ENCODE results near the gene SAMD4B. TPM values are rescaled to one million over a fixed set of nuclear protein-coding genes. Genes with fewer than 3 reads are reported as not detected.

The SAMD4B gene
- total and polyA plus RNA-seq, 9 of the 15 experiments (the other 6 are each of a cell fraction or from before 2014, with no cell fraction given): 3.4 to 90.5 (median 38.0) TPM

DNA sequence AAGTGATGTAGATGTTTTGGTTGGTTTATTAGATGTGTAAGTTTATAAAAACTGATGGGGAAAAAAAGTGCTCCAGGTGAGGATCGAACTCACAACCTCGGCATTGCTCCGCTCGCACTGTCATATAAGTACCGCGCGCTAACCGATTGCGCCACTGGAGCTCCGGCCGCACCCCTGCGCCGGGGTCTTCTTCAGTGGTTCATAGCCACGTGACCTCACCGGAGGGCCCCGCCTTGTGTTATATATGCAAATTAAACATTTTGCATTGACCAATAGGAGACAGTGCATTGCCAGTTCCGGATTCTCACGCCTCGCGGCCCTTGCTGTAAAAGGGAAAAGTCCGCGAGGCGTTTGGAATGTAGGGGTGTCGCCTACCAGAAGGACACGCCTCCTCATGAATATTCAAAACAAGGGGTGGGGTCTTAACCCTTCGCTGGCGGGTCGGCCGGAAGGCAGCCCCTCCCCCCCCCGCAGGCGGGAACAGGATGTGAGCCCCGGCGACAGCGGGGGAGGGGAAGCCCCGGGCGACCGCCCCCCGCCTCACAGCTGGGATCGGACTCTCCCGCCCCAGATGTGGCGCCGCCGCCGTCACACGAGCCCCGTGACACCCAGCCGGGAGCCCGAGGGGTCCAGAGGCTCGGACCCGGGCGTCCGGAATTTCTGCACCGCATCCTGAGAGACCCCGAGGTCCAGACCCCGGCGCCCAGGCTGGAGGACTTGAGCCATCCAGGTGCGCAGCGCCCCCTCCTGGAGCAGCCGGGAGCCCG lies 70.1 kb downstream of the SAMD4B start, which contains the start of gene PLEKHG2 (continued):
- TF ChIP-seq, protein P1, sequence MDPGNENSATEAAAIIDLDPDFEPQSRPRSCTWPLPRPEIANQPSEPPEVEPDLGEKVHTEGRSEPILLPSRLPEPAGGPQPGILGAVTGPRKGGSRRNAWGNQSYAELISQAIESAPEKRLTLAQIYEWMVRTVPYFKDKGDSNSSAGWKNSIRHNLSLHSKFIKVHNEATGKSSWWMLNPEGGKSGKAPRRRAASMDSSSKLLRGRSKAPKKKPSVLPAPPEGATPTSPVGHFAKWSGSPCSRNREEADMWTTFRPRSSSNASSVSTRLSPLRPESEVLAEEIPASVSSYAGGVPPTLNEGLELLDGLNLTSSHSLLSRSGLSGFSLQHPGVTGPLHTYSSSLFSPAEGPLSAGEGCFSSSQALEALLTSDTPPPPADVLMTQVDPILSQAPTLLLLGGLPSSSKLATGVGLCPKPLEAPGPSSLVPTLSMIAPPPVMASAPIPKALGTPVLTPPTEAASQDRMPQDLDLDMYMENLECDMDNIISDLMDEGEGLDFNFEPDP (CRISPR knock-in tag; IDR thresholded peaks at IDR 0.05): 0 out of 2 replicates have a peak, but pooled peaks have one; percentile 56
- TF ChIP-seq FOXJ3 (CRISPR knock-in tag; IDR thresholded peaks at IDR 0.05) (no peak), TOE1 (IDR thresholded peaks at IDR 0.05; ENCODE audit: borderline replicate concordance) (peak; percentile 95), TOE1 (CRISPR knock-in tag; IDR thresholded peaks at IDR 0.05; ENCODE audit: borderline replicate concordance, low read depth) (no peak), MYC (IDR thresholded peaks at IDR 0.05; ENCODE audit: low read depth, low read length) (peak; percentile 73), MYC (CRISPR knock-in tag; IDR thresholded peaks at IDR 0.05; ENCODE audit: borderline replicate concordance, low read depth) (no peak), NR1H2 (CRISPR knock-in tag; IDR thresholded peaks at IDR 0.05) (peak; percentile 59; the same call in 1 of the 2 replicates), CREBBP (IDR thresholded peaks at IDR 0.05; ENCODE audit: low read depth, low read length) (no peak), KAT2B (IDR thresholded peaks at IDR 0.05; ENCODE audit: low read depth, low read length) (no peak), SREBF2 (CRISPR knock-in tag; IDR thresholded peaks at IDR 0.05) (no peak), ZNF217 (CRISPR knock-in tag; IDR thresholded peaks at IDR 0.05) (no peak), MEIS2 (IDR thresholded peaks at IDR 0.05; ENCODE audit: partially characterized antibody) (no peak), NCOA6 (IDR thresholded peaks at IDR 0.05) (no peak), MAFF (IDR thresholded peaks at IDR 0.05; ENCODE audit: low read length) (no peak), ETS2 (tag; IDR thresholded peaks at IDR 0.05; ENCODE audit: borderline replicate concordance, poor library complexity, severe bottlenecking) (peak; percentile 95)
- TF ChIP-seq, protein P2, sequence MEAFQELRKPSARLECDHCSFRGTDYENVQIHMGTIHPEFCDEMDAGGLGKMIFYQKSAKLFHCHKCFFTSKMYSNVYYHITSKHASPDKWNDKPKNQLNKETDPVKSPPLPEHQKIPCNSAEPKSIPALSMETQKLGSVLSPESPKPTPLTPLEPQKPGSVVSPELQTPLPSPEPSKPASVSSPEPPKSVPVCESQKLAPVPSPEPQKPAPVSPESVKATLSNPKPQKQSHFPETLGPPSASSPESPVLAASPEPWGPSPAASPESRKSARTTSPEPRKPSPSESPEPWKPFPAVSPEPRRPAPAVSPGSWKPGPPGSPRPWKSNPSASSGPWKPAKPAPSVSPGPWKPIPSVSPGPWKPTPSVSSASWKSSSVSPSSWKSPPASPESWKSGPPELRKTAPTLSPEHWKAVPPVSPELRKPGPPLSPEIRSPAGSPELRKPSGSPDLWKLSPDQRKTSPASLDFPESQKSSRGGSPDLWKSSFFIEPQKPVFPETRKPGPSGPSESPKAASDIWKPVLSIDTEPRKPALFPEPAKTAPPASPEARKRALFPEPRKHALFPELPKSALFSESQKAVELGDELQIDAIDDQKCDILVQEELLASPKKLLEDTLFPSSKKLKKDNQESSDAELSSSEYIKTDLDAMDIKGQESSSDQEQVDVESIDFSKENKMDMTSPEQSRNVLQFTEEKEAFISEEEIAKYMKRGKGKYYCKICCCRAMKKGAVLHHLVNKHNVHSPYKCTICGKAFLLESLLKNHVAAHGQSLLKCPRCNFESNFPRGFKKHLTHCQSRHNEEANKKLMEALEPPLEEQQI (IDR thresholded peaks at IDR 0.05): no peak
- TF ChIP-seq, protein P3, sequence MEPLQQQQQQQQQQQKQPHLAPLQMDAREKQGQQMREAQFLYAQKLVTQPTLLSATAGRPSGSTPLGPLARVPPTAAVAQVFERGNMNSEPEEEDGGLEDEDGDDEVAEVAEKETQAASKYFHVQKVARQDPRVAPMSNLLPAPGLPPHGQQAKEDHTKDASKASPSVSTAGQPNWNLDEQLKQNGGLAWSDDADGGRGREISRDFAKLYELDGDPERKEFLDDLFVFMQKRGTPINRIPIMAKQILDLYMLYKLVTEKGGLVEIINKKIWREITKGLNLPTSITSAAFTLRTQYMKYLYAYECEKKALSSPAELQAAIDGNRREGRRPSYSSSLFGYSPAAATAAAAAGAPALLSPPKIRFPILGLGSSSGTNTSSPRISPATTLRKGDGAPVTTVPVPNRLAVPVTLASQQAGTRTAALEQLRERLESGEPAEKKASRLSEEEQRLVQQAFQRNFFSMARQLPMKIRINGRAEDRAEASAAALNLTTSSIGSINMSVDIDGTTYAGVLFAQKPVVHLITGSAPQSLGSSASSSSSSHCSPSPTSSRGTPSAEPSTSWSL (CRISPR knock-in tag; IDR thresholded peaks at IDR 0.05; ENCODE audit: borderline replicate concordance): peak; percentile 89; the same call in 1 of the 2 replicates
- TF ChIP-seq, protein P4, sequence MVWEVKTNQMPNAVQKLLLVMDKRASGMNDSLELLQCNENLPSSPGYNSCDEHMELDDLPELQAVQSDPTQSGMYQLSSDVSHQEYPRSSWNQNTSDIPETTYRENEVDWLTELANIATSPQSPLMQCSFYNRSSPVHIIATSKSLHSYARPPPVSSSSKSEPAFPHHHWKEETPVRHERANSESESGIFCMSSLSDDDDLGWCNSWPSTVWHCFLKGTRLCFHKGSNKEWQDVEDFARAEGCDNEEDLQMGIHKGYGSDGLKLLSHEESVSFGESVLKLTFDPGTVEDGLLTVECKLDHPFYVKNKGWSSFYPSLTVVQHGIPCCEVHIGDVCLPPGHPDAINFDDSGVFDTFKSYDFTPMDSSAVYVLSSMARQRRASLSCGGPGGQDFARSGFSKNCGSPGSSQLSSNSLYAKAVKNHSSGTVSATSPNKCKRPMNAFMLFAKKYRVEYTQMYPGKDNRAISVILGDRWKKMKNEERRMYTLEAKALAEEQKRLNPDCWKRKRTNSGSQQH (CRISPR knock-in tag; IDR thresholded peaks at IDR 0.05): 0 out of 2 replicates have a peak, but pooled peaks have one; percentile 22
- TF ChIP-seq, protein P5, sequence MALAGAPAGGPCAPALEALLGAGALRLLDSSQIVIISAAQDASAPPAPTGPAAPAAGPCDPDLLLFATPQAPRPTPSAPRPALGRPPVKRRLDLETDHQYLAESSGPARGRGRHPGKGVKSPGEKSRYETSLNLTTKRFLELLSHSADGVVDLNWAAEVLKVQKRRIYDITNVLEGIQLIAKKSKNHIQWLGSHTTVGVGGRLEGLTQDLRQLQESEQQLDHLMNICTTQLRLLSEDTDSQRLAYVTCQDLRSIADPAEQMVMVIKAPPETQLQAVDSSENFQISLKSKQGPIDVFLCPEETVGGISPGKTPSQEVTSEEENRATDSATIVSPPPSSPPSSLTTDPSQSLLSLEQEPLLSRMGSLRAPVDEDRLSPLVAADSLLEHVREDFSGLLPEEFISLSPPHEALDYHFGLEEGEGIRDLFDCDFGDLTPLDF (CRISPR knock-in tag; IDR thresholded peaks at IDR 0.05): peak; percentile 79

All from K562 (cell line).